MCF 10A (cell line): Measurements from ENCODE around the gene EXOC5. TPM values are rescaled to one million over a fixed set of nuclear protein-coding genes. Genes with fewer than 3 reads are reported as not detected.

ENCODE experiments used
- BruUV-seq: library from RNA; stranded (reverse); fragments of 400-500 nt; replicated peaks from 2 replicates; lab custom pipeline; 2021; lab: Mats Ljungman, UMichigan
- CTCF ChIA-PET: fragments of 300-600 bp; sonication (Branson Sonifier 250); formaldehyde crosslinking; extraction: SDS; loops from one replicate; lab custom pipeline; 2021; ENCODE audit warnings: antibody characterized with exemption, inconsistent platforms; lab: Yijun Ruan, JAX
- POLR2A ChIA-PET: fragments of 300-600, 350-650 bp; sonication (Branson Sonifier 250); formaldehyde crosslinking; extraction: SDS; loops from one replicate; lab custom pipeline; 2020; ENCODE audit warnings: antibody characterized with exemption, inconsistent platforms; lab: Yijun Ruan, JAX
- DNase-seq: peaks from one replicate; pipeline ENCODE4 v3.0.0-alpha.2; 2018; ENCODE audit not compliant: unreplicated experiment
- H3K27ac Mint-ChIP-seq: one replicate; pipeline ENCODE4 v1.8.0; 2022; ENCODE audit warnings: mild to moderate bottlenecking, low read depth, mixed read lengths; ENCODE audit not compliant: unreplicated experiment
- H3K27me3 Mint-ChIP-seq: one replicate; pipeline ENCODE4 v1.8.0; 2022; ENCODE audit warnings: mixed read lengths; ENCODE audit not compliant: insufficient read depth, unreplicated experiment
- H3K36me3 Mint-ChIP-seq: one replicate; pipeline ENCODE4 v1.8.0; 2022; ENCODE audit warnings: mild to moderate bottlenecking, moderate library complexity, mixed read lengths; ENCODE audit not compliant: insufficient read depth, unreplicated experiment
- H3K4me1 Mint-ChIP-seq: one replicate; pipeline ENCODE4 v1.8.0; 2022; ENCODE audit warnings: mixed read lengths; ENCODE audit not compliant: insufficient read depth, unreplicated experiment
- H3K4me3 Mint-ChIP-seq: one replicate; pipeline ENCODE4 v1.8.0; 2022; ENCODE audit warnings: mild to moderate bottlenecking, moderate library complexity, mixed read lengths; ENCODE audit not compliant: unreplicated experiment
- H3K9me3 Mint-ChIP-seq: one replicate; pipeline ENCODE4 v1.8.0; 2022; ENCODE audit warnings: mixed read lengths; ENCODE audit not compliant: unreplicated experiment
- CTCF ChIP-seq: fragments of 200-600 bp; IDR thresholded peaks from one replicate; pipeline ENCODE4 v1.8.0; 2022; ENCODE audit warnings: antibody characterized with exemption, mild to moderate bottlenecking; ENCODE audit not compliant: unreplicated experiment
- intact Hi-C: fragments of 100-400 bp; cut with micrococcal nuclease; formaldehyde crosslinking; loops from 2 replicates; pipeline ENCODE4 v1.14.1; 2022
- total RNA-seq: library from RNA; stranded (reverse); gene quantifications from 2 replicates; pipeline ENCODE4 v1.2.3, GENCODE V29; 2022

Gene EXOC5
- total RNA-seq, 1 experiment from 2014 or later, result 61.5 TPM

- H3K27ac Mint-ChIP-seq, result no peak overlapping the region
- POLR2A ChIA-PET, result no interaction called here
- TF ChIP-seq CTCF, result no peak
- no peak for DNase-seq
- CTCF ChIA-PET, result no interaction called here
- intact Hi-C loops, result no loop called here
- H3K27me3 Mint-ChIP-seq, result no peaks in the 10 kb centered on the region
- H3K4me1 Mint-ChIP-seq, result no peaks in the 10 kb centered on the region
- no peaks in the 10 kb centered on the region for H3K9me3 Mint-ChIP-seq
- peaks cover 54% of the 10 kb centered on the region for H3K36me3 Mint-ChIP-seq
- no TSS peak for BruUV-seq
- no peak overlapping the region for H3K4me3 Mint-ChIP-seq
Measured at GRCh38 chr14:57287745-57288144, 19.0 kb upstream of the EXOC5 start.

- TF ChIP-seq CTCF, result no peak
Measured at GRCh38 chr14:57277062-57277461, 8.4 kb upstream of the EXOC5 start.

GRCh38 chr14:57275023-57275664, 6.4 kb upstream of the EXOC5 start:
- no peaks in the 10 kb centered on the region for H3K27me3 Mint-ChIP-seq
- no peak for DNase-seq
- POLR2A ChIA-PET, result no interaction called here
- H3K4me1 Mint-ChIP-seq, result peaks cover 18% of the 10 kb centered on the region
- H3K36me3 Mint-ChIP-seq, result peaks cover 48% of the 10 kb centered on the region
- CTCF ChIA-PET, result no interaction called here
- no peak overlapping the region for H3K4me3 Mint-ChIP-seq
- H3K27ac Mint-ChIP-seq, result no peak overlapping the region
- no TSS peak for BruUV-seq
- no peaks in the 10 kb centered on the region for H3K9me3 Mint-ChIP-seq
- intact Hi-C loops, result no loop called here
- TF ChIP-seq CTCF, result no peak

More at GRCh38 chr14:57277062-57277461, 8.4 kb upstream of the EXOC5 start:
- intact Hi-C loops, result no loop called here
- Mint-ChIP-seq H3K4me1 (no peaks in the 10 kb centered on the region), H3K27ac (no peak overlapping the region), H3K36me3 (peaks cover 60% of the 10 kb centered on the region), H3K4me3 (no peak overlapping the region), H3K27me3 (no peaks in the 10 kb centered on the region), H3K9me3 (no peaks in the 10 kb centered on the region)
- ChIA-PET POLR2A (no interaction called here), CTCF (no interaction called here)
- BruUV-seq, result no TSS peak
- DNase-seq, result no peak

- H3K27me3 Mint-ChIP-seq, result no peaks in the 10 kb centered on the region
- intact Hi-C loops, result no loop called here
- H3K27ac Mint-ChIP-seq, result no peak overlapping the region
- no peak for DNase-seq
- peaks cover 46% of the 10 kb centered on the region for H3K36me3 Mint-ChIP-seq
- TF ChIP-seq CTCF, result no peak
- ChIA-PET CTCF (no interaction called here), POLR2A (no interaction called here)
- peaks cover 19% of the 10 kb centered on the region for H3K4me1 Mint-ChIP-seq
- no peak overlapping the region for H3K4me3 Mint-ChIP-seq
- BruUV-seq, result no TSS peak
- no peaks in the 10 kb centered on the region for H3K9me3 Mint-ChIP-seq
Measured at GRCh38 chr14:57274551-57274950, 5.8 kb upstream of the EXOC5 start.
